Motor neuron (in vitro differentiated cells): ENCODE data around the gene TAF4. TPM values are rescaled to one million over a fixed set of nuclear protein-coding genes. Genes with fewer than 3 reads are reported as not detected.

Experiments
- ATAC-seq, 8 experiments: fragments of 200-7000 bp; cut with Tn5 transposase; replicated peaks in 6 of 8; 2 replicates each; pipeline ENCODE4 v1.8.0; 2021; ENCODE audit warnings: mild to moderate bottlenecking in 8 of 8, moderate library complexity in 8 of 8
- H3K27ac ChIP-seq, 2 donors: fragments of 250-450 bp; sonication (Bioruptor Pico); 2 replicates each; pipeline ENCODE4 v1.9.0; 2021; ENCODE audit warnings: antibody characterized with exemption in 2 of 2, mild to moderate bottlenecking in 2 of 2, moderate library complexity in 1 of 2
- H3K4me1 ChIP-seq, 2 donors: fragments of 250-450 bp; sonication (Bioruptor Pico); replicated peaks in 1 of 2; 2 replicates each; pipeline ENCODE4 v1.6.1; 2021; ENCODE audit warnings: antibody characterized with exemption in 2 of 2, mild to moderate bottlenecking in 2 of 2, moderate library complexity in 1 of 2
- H3K4me3 ChIP-seq, 5 donors: fragments of 250-450 bp; sonication (Bioruptor Pico); 2 replicates each; pipeline ENCODE4 v1.9.0; 2021; ENCODE audit warnings: antibody characterized with exemption in 5 of 5, mild to moderate bottlenecking in 5 of 5, moderate library complexity in 4 of 5
- WGBS, 10 experiments: fragments of 450-650 bp; shearing (Covaris generic); methylation state at CpG; one replicate each; pipeline ENCODE4 v1.0.0; 2022; 5-methylcytosine and 5-hydroxymethylcytosine counted together
- in situ Hi-C, 9 experiments: fragments of 400-800 bp; cut with MboI; loops; one replicate each; pipeline ENCODE4 v1.15.0; 2021; ENCODE audit warnings: low sequenced_read_pairs in 9 of 9, low pct_unique_long_range_greater_than_20kb in 2 of 9; ENCODE audit not compliant: unreplicated experiment in 9 of 9
- total RNA-seq, 8 experiments: library from RNA; unstranded; fragments of 300-600 nt; gene quantifications; 2 replicates each; pipeline versions ENCODE4 v1.2.3 to v1.2.4, GENCODE V29; 2022

TAF4 gene
- total RNA-seq, 8 experiments from 2014 or later = 3.6 to 15.1 (median 7.1) TPM

- 87% methylated on average over 3 of the region's 17 CpGs; no CpG with 5 or more reads in 9 of the 10 experiments for WGBS, 10 experiments
- Histone ChIP-seq H3K4me1 (peaks cover 0 to 20% of the 10 kb centered on the region in 2 donors), H3K27ac (no peak overlapping the region), H3K4me3 (no peak overlapping the region)
- ATAC-seq = no peak
- in situ Hi-C loops = no loop called here
These were observed 14.0 kb downstream of the TAF4 start for GRCh38 chr20:62051546-62052255.

- 75 to 100% methylated on average over 1 to 7 of the region's 16 CpGs; no CpG with 5 or more reads in 8 of the 10 experiments for WGBS, 10 experiments
- Histone ChIP-seq H3K27ac (no peak overlapping the region), H3K4me3 (no peak overlapping the region), H3K4me1 (peaks cover 0 to 20% of the 10 kb centered on the region in 2 donors)
- in situ Hi-C loops = no loop called here
- peak in 6 of 8 experiments; percentile 41 to 85 (median 52) for ATAC-seq
These were observed 14.5 kb downstream of the TAF4 start for GRCh38 chr20:62051144-62051543.

- in situ Hi-C loops = no loop called here
- 80 to 100% (median 94%) methylated on average over 1 to 10 of the region's 18 CpGs; no CpG with 5 or more reads in 5 of the 10 experiments for WGBS, 10 experiments
- H3K27ac ChIP-seq = no peak overlapping the region
- peak in 5 of 8 experiments; percentile 5 to 26 (median 21) for ATAC-seq
- H3K4me3 ChIP-seq = no peak overlapping the region
- H3K4me1 ChIP-seq = peaks cover 0 to 23% of the 10 kb centered on the region in 2 donors
These were observed 15.2 kb downstream of the TAF4 start for GRCh38 chr20:62050166-62051120.

- WGBS, 10 experiments = 72 to 100% (median 94%) methylated on average over 1 to 5 of the region's 22 CpGs; no CpG with 5 or more reads in 4 of the 10 experiments
- peaks cover 0 to 23% of the 10 kb centered on the region in 2 donors for H3K4me1 ChIP-seq
- in situ Hi-C loops = no loop called here
- H3K27ac ChIP-seq = no peak overlapping the region
- no peak overlapping the region for H3K4me3 ChIP-seq
- ATAC-seq = no peak
These were observed 16.1 kb downstream of the TAF4 start for GRCh38 chr20:62049342-62050165.

DNA sequence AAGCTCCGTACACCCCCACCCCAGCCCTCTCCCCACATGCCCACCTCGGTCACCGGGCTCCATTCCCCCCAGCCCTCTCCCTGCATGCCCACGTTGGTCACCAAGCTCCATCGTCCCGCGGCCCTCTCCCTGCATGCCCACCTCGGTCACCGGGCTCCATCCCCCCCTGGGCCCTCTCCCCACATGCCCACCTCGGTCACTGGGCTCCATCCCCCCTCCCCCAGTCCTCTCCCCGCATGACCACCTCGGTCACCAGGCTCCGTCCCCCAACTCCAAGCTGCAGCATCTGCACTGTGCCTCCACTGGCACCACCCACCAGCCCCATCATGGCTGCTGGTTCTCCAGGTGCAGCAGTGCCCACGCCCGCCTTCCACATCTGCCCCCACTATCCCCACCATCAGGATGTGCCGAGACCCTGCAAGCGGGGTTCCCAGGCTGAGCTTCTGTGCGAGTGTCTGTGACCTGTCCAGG, 16.8 kb downstream of the TAF4 start:
- peaks cover 0 to 23% of the 10 kb centered on the region in 2 donors for H3K4me1 ChIP-seq
- no peak for ATAC-seq
- in situ Hi-C loops = no loop called here
- no peak overlapping the region for H3K27ac ChIP-seq
- 82% methylated on average over 2 of the region's 18 CpGs; no CpG with 5 or more reads in 9 of the 10 experiments for WGBS, 10 experiments
- H3K4me3 ChIP-seq = no peak overlapping the region

- ATAC-seq = no peak
- 40 to 67% methylated on average over 1 of the region's 7 CpGs; no CpG with 5 or more reads in 8 of the 10 experiments for WGBS, 10 experiments
- H3K4me3 ChIP-seq = no peak overlapping the region
- H3K4me1 ChIP-seq = peaks cover 0 to 23% of the 10 kb centered on the region in 2 donors
- no peak overlapping the region for H3K27ac ChIP-seq
- in situ Hi-C loops = no loop called here
These were observed 17.3 kb downstream of the TAF4 start for GRCh38 chr20:62048346-62048761.

DNA sequence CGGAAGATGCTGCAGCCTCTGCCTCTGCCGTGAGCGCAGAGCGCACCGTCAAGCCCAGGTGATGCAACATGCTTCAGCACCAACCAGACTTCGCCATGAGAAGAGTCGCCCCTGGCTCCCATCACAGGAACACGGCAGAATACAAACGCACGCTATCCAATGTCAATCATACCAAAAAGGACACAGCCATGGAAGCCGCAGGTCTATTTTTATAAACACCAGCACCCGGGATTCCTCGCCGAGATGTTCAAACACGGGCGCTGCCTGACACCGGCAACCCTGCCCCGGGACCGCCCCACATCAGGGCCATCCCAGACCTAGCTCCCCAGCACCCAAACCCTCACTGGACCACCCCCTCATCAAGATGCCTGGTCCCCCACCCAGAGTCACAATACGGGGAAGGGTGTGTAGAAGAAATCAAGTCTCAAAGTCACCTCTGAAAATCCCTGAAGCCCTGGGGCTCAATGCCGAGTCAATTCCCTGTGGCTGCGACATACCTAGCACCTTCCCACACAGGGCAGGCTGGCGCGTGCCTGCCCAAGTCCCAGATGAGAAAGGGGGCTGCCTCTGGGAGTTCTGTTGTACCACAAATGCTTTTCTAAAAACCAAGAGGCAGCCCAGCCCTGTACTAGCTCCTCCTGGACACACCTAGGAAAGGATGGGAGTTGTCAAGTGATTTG, 17.9 kb downstream of the TAF4 start:
- no peak overlapping the region for H3K27ac ChIP-seq
- WGBS, 10 experiments = 80 to 100% (median 83%) methylated on average over 1 to 5 of the region's 24 CpGs; no CpG with 5 or more reads in 4 of the 10 experiments
- no peak overlapping the region for H3K4me3 ChIP-seq
- in situ Hi-C loops = no loop called here
- peaks cover 0 to 23% of the 10 kb centered on the region in 2 donors for H3K4me1 ChIP-seq
- no peak for ATAC-seq

DNA sequence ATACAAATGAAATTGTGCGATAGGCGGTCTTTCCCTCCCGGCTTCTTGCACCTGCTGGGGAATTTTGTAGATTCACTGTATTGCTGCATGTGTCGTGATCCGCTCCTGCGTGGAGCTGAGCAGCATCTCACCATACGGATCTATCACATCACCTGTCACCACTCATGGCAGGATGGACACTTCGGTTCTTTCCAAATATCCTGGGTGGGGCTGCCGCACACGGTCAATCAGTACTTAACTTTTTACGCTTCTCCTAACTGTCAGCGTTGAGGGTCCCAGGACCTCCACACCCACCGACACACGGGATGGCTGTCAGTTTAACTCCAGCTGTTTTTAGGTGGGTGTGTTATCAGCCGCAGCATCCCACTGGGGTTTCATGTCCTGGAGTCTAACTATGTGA, 19.2 kb downstream of the TAF4 start:
- in situ Hi-C loops = no loop called here
- ATAC-seq = no peak
- WGBS, 10 experiments = 89 to 100% (median 99%) methylated on average over 1 to 15 of the region's 15 CpGs; no CpG with 5 or more reads in 1 of the 10 experiments
- Histone ChIP-seq H3K27ac (no peak overlapping the region), H3K4me3 (no peak overlapping the region), H3K4me1 (peaks cover 0 to 22% of the 10 kb centered on the region in 2 donors)

GRCh38 chr20:62045529-62046285, 20.0 kb downstream of the TAF4 start:
- no peak overlapping the region for H3K27ac ChIP-seq
- 62 to 100% (median 78%) methylated on average over 1 to 18 of the region's 22 CpGs for WGBS, 10 experiments
- in situ Hi-C loops = no loop called here
- H3K4me3 ChIP-seq = no peak overlapping the region
- no peak for ATAC-seq
- H3K4me1 ChIP-seq = peaks cover 0 to 15% of the 10 kb centered on the region in 2 donors

DNA sequence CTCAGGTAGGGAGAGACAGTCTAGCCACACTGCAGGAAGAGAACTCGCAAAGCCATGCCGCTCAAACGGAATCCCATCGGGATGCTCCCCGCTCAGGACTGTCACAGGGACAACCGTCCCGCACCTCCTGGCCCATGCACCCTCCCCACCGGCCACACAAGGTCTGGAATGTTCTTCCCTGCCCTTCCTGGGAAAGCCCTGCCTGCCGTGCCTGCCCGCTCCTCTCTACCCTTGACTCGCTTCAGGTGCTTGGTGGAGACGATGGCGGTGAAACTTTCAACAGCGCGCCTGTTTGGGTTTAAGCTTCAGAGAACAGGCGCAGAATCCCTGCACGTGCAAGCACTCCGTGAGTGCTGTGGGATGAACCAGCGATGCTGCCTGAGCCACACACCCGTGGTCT, 20.6 kb downstream of the TAF4 start:
- WGBS, 10 experiments = 83 to 100% (median 89%) methylated on average over 1 to 15 of the region's 20 CpGs; no CpG with 5 or more reads in 5 of the 10 experiments
- Histone ChIP-seq H3K4me3 (no peak overlapping the region), H3K27ac (no peak overlapping the region), H3K4me1 (peaks cover 0 to 10% of the 10 kb centered on the region in 2 donors)
- ATAC-seq = no peak
- in situ Hi-C loops = no loop called here

- no peak for ATAC-seq
These were observed 21.1 kb downstream of the TAF4 start for GRCh38 chr20:62044631-62045030.

More at GRCh38 chr20:62044631-62045030, 21.1 kb downstream of the TAF4 start:
- Histone ChIP-seq H3K4me3 (no peak overlapping the region), H3K27ac (no peak overlapping the region), H3K4me1 (peaks cover 0 to 6% of the 10 kb centered on the region in 2 donors)
- 87 to 100% (median 94%) methylated on average over 2 to 5 of the region's 6 CpGs; no CpG with 5 or more reads in 4 of the 10 experiments for WGBS, 10 experiments
- in situ Hi-C loops = no loop called here
